IgD-negative memory B cell (primary cell): ENCODE data around the gene TMUB2. TPM values are rescaled to one million over a fixed set of nuclear protein-coding genes. Genes with fewer than 3 reads are reported as not detected.

Experiments
- H3K27ac Mint-ChIP-seq, 3 donors: one replicate each; pipeline ENCODE4 v1.8.0; 2020 to 2022; ENCODE audit warnings: mild to moderate bottlenecking in 3 of 3, mixed read lengths in 3 of 3, moderate library complexity in 1 of 3
- H3K27me3 Mint-ChIP-seq: one replicate; pipeline ENCODE4 v1.8.0; 2021; ENCODE audit warnings: mixed read lengths
- H3K36me3 Mint-ChIP-seq: one replicate; pipeline ENCODE4 v1.8.0; 2020; ENCODE audit warnings: mild to moderate bottlenecking, mixed read lengths
- H3K4me1 Mint-ChIP-seq, 3 donors: one replicate each; pipeline ENCODE4 v1.8.0; 2020 to 2022; ENCODE audit warnings: mixed read lengths in 3 of 3, mild to moderate bottlenecking in 1 of 3
- H3K4me3 Mint-ChIP-seq, 4 donors: one replicate each; pipeline ENCODE4 v1.8.0; 2020 to 2022; ENCODE audit warnings: mild to moderate bottlenecking in 4 of 4, mixed read lengths in 4 of 4, moderate library complexity in 3 of 4
- H3K9me3 Mint-ChIP-seq, 3 donors: one replicate each; pipeline ENCODE4 v1.8.0; 2020 to 2021; ENCODE audit warnings: mixed read lengths in 3 of 3, mild to moderate bottlenecking in 1 of 3
- polyA plus RNA-seq: library from polyadenylated mRNA; unstranded; fragments of 300-500 nt; fragmentation: Illumina TruSeq; gene quantifications from one replicate; pipeline ENCODE4 v1.2.3, GENCODE V29; 2021

TMUB2 gene
- polyA plus RNA-seq, 1 donor from 2014 or later: 43.0 TPM

GRCh38 chr17:44191369-44191768 is 4.6 kb downstream of the TMUB2 start:
- H3K4me3 Mint-ChIP-seq: peak overlapping the region in 1 of 4 donors; percentile 81
- H3K27ac Mint-ChIP-seq: peak overlapping the region in 1 of 3 donors; percentile 69
- H3K4me1 Mint-ChIP-seq: peaks cover 9 to 19% (median 14%) of the 10 kb centered on the region in 3 donors
- H3K9me3 Mint-ChIP-seq: no peaks in the 10 kb centered on the region
- H3K27me3 Mint-ChIP-seq: no peaks in the 10 kb centered on the region
- peaks cover 5% of the 10 kb centered on the region for H3K36me3 Mint-ChIP-seq

GRCh38 chr17:44191941-44192496 is 5.2 kb downstream of the TMUB2 start:
- peak overlapping the region in 1 of 3 donors; percentile 65 for H3K27ac Mint-ChIP-seq
- peaks cover 7 to 14% (median 13%) of the 10 kb centered on the region in 3 donors for H3K4me1 Mint-ChIP-seq
- peak overlapping the region in 1 of 4 donors; percentile 40 for H3K4me3 Mint-ChIP-seq
- H3K27me3 Mint-ChIP-seq: no peaks in the 10 kb centered on the region
- H3K36me3 Mint-ChIP-seq: peaks cover 5% of the 10 kb centered on the region
- no peaks in the 10 kb centered on the region for H3K9me3 Mint-ChIP-seq

- H3K9me3 Mint-ChIP-seq: no peaks in the 10 kb centered on the region
- H3K27ac Mint-ChIP-seq: peak overlapping the region in 1 of 3 donors; percentile 65
- peak overlapping the region in 1 of 4 donors; percentile 40 for H3K4me3 Mint-ChIP-seq
- H3K27me3 Mint-ChIP-seq: no peaks in the 10 kb centered on the region
- peaks cover 5 to 17% (median 11%) of the 10 kb centered on the region in 3 donors for H3K4me1 Mint-ChIP-seq
- H3K36me3 Mint-ChIP-seq: peaks cover 5% of the 10 kb centered on the region
Measured at GRCh38 chr17:44192750-44193149, 6.0 kb downstream of the TMUB2 start.

- Mint-ChIP-seq H3K36me3 (peaks cover 9% of the 10 kb centered on the region), H3K9me3 (no peaks in the 10 kb centered on the region), H3K4me1 (peaks cover 9 to 16% (median 13%) of the 10 kb centered on the region in 3 donors), H3K27ac (no peak overlapping the region), H3K27me3 (no peaks in the 10 kb centered on the region), H3K4me3 (peak overlapping the region in 1 of 4 donors; percentile 60)
Measured at GRCh38 chr17:44193326-44194084, 6.7 kb downstream of the TMUB2 start.

- Mint-ChIP-seq H3K4me1 (peaks cover 16 to 22% (median 17%) of the 10 kb centered on the region in 3 donors), H3K27me3 (no peaks in the 10 kb centered on the region), H3K9me3 (no peaks in the 10 kb centered on the region), H3K36me3 (peaks cover 6% of the 10 kb centered on the region), H3K27ac (peak overlapping the region in 1 of 3 donors; percentile 89), H3K4me3 (peak overlapping the region in 1 of 4 donors; percentile 92)
Measured at GRCh38 chr17:44197107-44197506, 10.3 kb downstream of the TMUB2 start.

GRCh38 chr17:44197980-44198720 is 11.4 kb downstream of the TMUB2 start:
- H3K27ac Mint-ChIP-seq: peak overlapping the region; percentile 78 to 89 (median 88)
- peaks cover 6% of the 10 kb centered on the region for H3K36me3 Mint-ChIP-seq
- H3K4me1 Mint-ChIP-seq: peaks cover 21 to 28% (median 24%) of the 10 kb centered on the region in 3 donors
- no peaks in the 10 kb centered on the region for H3K27me3 Mint-ChIP-seq
- H3K4me3 Mint-ChIP-seq: peak overlapping the region; percentile 84 to 96 (median 94)
- no peaks in the 10 kb centered on the region for H3K9me3 Mint-ChIP-seq

- peak overlapping the region; percentile 84 to 96 (median 94) for H3K4me3 Mint-ChIP-seq
- H3K4me1 Mint-ChIP-seq: peaks cover 25 to 36% (median 30%) of the 10 kb centered on the region in 3 donors
- H3K36me3 Mint-ChIP-seq: peaks cover 6% of the 10 kb centered on the region
- H3K27me3 Mint-ChIP-seq: no peaks in the 10 kb centered on the region
- H3K27ac Mint-ChIP-seq: peak overlapping the region; percentile 78 to 89 (median 88)
- H3K9me3 Mint-ChIP-seq: no peaks in the 10 kb centered on the region
Measured at GRCh38 chr17:44198721-44199552, 12.2 kb downstream of the TMUB2 start.

GRCh38 chr17:44199553-44200477 is 13.0 kb downstream of the TMUB2 start, which contains the start of gene ATXN7L3:
Gene ATXN7L3 (minus strand): TSS chr17:44199884. CDS start chr17:44198070, 1,814 bp downstream.
- Mint-ChIP-seq H3K4me1 (peaks cover 27 to 38% (median 31%) of the 10 kb centered on the region in 3 donors), H3K36me3 (peaks cover 6% of the 10 kb centered on the region), H3K9me3 (no peaks in the 10 kb centered on the region), H3K27me3 (no peaks in the 10 kb centered on the region), H3K27ac (peak within 1 kb of the TSS; percentile 78 to 93 (median 89)), H3K4me3 (peak within 1 kb of the TSS; percentile 84 to 96 (median 94))

- Mint-ChIP-seq H3K4me3 (peak overlapping the region; percentile 82 to 96 (median 89)), H3K4me1 (peaks cover 27 to 38% (median 31%) of the 10 kb centered on the region in 3 donors), H3K36me3 (peaks cover 5% of the 10 kb centered on the region), H3K27ac (peak overlapping the region; percentile 78 to 93 (median 88)), H3K9me3 (no peaks in the 10 kb centered on the region), H3K27me3 (no peaks in the 10 kb centered on the region)
Measured at GRCh38 chr17:44200478-44201155, 13.8 kb downstream of the TMUB2 start.

GRCh38 chr17:44202756-44203155 is 16.0 kb downstream of the TMUB2 start:
- peaks cover 26 to 32% (median 29%) of the 10 kb centered on the region in 3 donors for H3K4me1 Mint-ChIP-seq
- peaks cover 4% of the 10 kb centered on the region for H3K36me3 Mint-ChIP-seq
- peak overlapping the region; percentile 52 to 86 (median 76) for H3K4me3 Mint-ChIP-seq
- H3K27ac Mint-ChIP-seq: peak overlapping the region in 1 of 3 donors; percentile 88
- H3K9me3 Mint-ChIP-seq: no peaks in the 10 kb centered on the region
- H3K27me3 Mint-ChIP-seq: no peaks in the 10 kb centered on the region

- no peaks in the 10 kb centered on the region for H3K27me3 Mint-ChIP-seq
- peak overlapping the region in 2 of 3 donors; percentile 34 to 36 for H3K27ac Mint-ChIP-seq
- no peaks in the 10 kb centered on the region for H3K9me3 Mint-ChIP-seq
- no peaks in the 10 kb centered on the region for H3K36me3 Mint-ChIP-seq
- H3K4me3 Mint-ChIP-seq: peak overlapping the region in 1 of 4 donors; percentile 82
- peaks cover 21 to 26% (median 23%) of the 10 kb centered on the region in 3 donors for H3K4me1 Mint-ChIP-seq
Measured at GRCh38 chr17:44203731-44204440, 17.1 kb downstream of the TMUB2 start.

- H3K27ac Mint-ChIP-seq: peak overlapping the region in 2 of 3 donors; percentile 31 to 39
- H3K4me3 Mint-ChIP-seq: no peak overlapping the region
- H3K4me1 Mint-ChIP-seq: peaks cover 21 to 26% (median 23%) of the 10 kb centered on the region in 3 donors
- H3K27me3 Mint-ChIP-seq: no peaks in the 10 kb centered on the region
- no peaks in the 10 kb centered on the region for H3K36me3 Mint-ChIP-seq
- H3K9me3 Mint-ChIP-seq: no peaks in the 10 kb centered on the region
Measured at GRCh38 chr17:44204441-44204882, 17.7 kb downstream of the TMUB2 start.
